LNCaP clone FGC (cell line): ENCODE measurements around the gene BRPF3.

Experiments used
- DNase-seq: peaks from one replicate; pipeline ENCODE4 v3.0.0-alpha.2; 2011; ENCODE audit warnings: low read depth
- H3K4me3 ChIP-seq: 2 replicates; pipeline ENCODE4 v1.5.1; 2011; ENCODE audit warnings: mild to moderate bottlenecking, low read depth, low read length, control low read depth
- TF ChIP-seq, protein P1 (sequence below): IDR thresholded peaks from 2 replicates; pipeline ENCODE4 v1.5.1; 2012; ENCODE audit warnings: mild to moderate bottlenecking; ENCODE audit not compliant: control insufficient read depth, insufficient read depth; ENCODE audit errors: extremely low read depth

Gene BRPF3

DNA sequence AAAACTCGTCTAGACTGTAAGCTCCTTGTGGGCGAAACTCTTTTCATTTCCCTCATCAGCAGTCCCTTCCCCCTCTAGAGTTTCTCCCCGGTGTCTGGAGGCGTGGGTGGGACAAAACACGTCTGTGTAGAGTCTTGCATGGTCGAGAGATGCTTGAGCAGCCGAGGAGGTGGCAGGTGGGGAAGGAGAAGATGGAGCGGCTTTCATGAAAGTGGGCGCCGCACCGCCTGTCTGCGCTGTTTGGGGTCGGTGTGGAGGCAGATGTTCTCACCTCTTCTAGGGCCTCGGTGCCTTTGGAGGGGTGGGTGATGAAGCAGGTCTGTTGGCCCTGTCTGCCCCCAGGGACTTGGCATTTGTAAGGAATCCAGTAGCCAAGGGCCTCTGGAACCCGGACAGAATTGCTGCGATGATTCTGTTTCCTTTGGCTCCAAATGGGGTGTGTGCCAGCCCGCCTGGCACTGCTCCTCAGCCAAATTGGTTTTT is 1.2 kb downstream of the BRPF3 start:
- TF ChIP-seq, protein P1, sequence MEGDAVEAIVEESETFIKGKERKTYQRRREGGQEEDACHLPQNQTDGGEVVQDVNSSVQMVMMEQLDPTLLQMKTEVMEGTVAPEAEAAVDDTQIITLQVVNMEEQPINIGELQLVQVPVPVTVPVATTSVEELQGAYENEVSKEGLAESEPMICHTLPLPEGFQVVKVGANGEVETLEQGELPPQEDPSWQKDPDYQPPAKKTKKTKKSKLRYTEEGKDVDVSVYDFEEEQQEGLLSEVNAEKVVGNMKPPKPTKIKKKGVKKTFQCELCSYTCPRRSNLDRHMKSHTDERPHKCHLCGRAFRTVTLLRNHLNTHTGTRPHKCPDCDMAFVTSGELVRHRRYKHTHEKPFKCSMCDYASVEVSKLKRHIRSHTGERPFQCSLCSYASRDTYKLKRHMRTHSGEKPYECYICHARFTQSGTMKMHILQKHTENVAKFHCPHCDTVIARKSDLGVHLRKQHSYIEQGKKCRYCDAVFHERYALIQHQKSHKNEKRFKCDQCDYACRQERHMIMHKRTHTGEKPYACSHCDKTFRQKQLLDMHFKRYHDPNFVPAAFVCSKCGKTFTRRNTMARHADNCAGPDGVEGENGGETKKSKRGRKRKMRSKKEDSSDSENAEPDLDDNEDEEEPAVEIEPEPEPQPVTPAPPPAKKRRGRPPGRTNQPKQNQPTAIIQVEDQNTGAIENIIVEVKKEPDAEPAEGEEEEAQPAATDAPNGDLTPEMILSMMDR, result no peak
- no peak for DNase-seq
- peak overlapping the region; percentile 76 for H3K4me3 ChIP-seq

DNA sequence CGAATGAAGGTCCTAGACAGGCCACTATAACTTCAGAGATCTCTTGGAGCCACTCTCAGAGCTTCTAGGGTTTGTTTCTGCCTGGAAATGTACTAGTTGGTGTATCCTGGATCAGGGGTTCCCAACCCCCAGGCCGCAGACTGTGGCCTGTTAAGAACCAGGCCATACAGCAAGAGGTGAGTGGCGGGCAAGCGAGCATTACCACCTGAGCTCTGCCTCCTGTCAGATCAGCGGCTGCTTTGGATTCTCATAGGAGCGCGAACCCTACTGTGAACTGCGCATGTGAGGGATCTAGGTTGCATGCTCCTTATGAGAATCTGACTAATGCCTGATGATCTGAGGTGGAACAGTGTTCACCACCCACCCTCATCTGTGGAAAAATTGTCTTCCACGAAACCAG is 2.4 kb downstream of the BRPF3 start:
- DNase-seq, result no peak
- H3K4me3 ChIP-seq, result no peak overlapping the region
- TF ChIP-seq, protein P1, result no peak

DNA sequence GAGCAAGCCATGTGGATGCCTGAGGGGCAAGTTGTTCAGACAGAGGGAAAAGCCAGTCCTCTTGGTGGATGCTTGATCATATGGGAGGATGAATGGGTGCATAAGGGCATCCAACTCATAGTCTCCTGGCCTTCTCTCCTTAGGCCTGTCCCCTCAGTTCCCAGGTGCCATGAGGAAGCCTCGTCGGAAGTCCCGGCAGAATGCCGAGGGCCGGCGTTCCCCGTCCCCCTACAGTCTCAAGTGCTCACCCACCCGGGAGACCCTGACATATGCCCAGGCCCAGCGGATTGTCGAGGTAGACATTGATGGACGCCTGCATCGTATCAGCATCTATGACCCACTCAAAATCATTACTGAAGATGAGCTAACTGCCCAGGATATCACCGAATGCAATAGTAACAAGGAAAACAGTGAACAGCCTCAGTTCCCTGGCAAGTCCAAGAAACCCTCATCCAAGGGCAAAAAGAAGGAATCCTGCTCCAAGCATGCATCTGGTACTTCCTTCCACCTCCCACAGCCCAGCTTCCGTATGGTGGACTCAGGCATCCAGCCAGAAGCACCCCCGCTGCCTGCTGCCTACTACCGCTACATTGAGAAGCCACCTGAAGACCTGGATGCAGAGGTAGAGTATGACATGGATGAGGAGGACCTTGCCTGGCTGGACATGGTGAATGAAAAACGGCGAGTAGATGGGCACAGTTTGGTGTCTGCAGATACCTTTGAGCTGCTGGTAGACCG is 3.8 kb downstream of the BRPF3 start:
- TF ChIP-seq, protein P1, result no peak
- H3K4me3 ChIP-seq, result no peak overlapping the region
- DNase-seq, result no peak

DNA sequence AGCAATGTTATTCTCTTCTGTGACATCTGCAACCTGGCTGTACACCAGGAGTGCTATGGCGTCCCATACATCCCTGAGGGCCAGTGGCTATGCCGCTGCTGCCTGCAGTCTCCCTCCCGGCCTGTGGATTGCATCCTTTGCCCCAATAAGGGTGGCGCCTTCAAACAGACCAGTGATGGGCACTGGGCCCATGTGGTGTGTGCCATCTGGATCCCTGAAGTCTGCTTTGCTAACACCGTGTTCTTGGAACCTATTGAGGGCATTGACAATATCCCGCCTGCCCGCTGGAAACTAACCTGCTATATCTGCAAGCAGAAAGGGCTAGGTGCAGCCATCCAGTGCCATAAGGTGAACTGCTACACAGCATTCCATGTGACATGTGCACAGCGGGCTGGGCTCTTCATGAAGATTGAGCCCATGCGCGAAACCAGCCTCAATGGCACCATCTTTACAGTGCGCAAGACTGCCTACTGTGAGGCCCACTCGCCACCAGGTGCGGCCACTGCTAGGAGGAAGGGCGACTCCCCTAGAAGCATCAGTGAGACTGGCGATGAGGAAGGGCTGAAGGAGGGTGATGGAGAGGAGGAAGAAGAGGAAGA is 4.6 kb downstream of the BRPF3 start:
- no peak for DNase-seq
- H3K4me3 ChIP-seq, result no peak overlapping the region
- TF ChIP-seq, protein P1, result no peak

DNA sequence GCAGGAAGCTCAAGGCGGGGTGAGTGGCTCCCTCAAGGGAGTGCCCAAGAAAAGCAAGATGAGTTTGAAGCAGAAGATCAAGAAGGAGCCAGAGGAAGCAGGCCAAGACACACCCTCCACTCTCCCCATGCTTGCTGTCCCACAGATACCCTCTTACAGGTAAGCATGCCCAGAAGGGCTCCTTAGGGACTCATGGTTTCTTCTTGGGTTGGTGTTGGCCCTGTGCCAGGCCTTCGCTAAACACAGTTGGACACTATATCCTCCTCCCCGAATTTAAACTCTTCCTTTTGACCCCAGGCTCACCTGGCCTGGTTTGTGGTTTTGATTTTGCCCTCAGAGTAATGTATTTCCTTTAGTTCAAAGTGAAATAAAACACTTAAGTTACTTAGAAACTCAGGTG is 5.1 kb downstream of the BRPF3 start:
- H3K4me3 ChIP-seq, result no peak overlapping the region
- no peak for DNase-seq
- TF ChIP-seq, protein P1, result no peak

DNA sequence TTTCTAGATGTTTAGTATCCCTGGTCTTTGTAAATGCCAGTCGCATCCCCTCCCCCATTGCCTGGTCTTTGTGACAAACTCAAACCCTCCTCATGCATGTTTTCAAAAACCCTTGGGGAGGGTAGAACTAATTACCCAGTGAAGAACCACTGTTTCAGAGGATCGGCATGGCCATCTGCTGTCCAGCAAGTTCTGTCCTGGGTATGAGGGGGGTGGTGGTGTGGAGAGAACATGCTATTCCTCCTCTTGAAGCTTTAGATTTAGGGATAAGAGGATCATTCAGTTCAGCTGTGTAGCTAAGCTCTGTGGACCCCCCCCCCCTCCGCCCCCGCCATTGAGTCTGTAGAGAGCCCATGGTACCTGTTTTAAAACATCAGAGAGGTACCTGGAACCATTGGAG is 5.6 kb downstream of the BRPF3 start:
- DNase-seq, result no peak
- H3K4me3 ChIP-seq, result no peak overlapping the region
- TF ChIP-seq, protein P1, result no peak
